ENCODE data around the gene ABAT.

ABAT gene

GRCh38 chr16:8674413-8675022, at the start of gene ABAT:
Gene ABAT, plus strand, starts transcription at chr16:8674617. Its CDS starts 61,123 bp downstream, at chr16:8735740.
- DNase-seq, result peak; percentile 80

- no peak for DNase-seq
Observed at GRCh38 chr16:8625491-8626087, 48.8 kb upstream of the ABAT start.

GRCh38 chr16:8626946-8627345, 47.5 kb upstream of the ABAT start:
- DNase-seq, result no peak

GRCh38 chr16:8627456-8627855, 47.0 kb upstream of the ABAT start:
- no peak for DNase-seq

GRCh38 chr16:8628981-8629725, 45.3 kb upstream of the ABAT start:
- no peak for DNase-seq

GRCh38 chr16:8630255-8630953, 44.0 kb upstream of the ABAT start:
- peak; percentile 53 for DNase-seq

- DNase-seq, result no peak
Observed at GRCh38 chr16:8631373-8631772, 43.0 kb upstream of the ABAT start.

- peak; percentile 14 for DNase-seq
Observed at GRCh38 chr16:8631818-8632465, 42.5 kb upstream of the ABAT start.

- DNase-seq, result peak; percentile 97
Observed at GRCh38 chr16:8632675-8633182, 41.7 kb upstream of the ABAT start.

- no peak for DNase-seq
Observed at GRCh38 chr16:8634991-8635736, 39.3 kb upstream of the ABAT start.

- no peak for DNase-seq
Observed at GRCh38 chr16:8639694-8640093, 34.7 kb upstream of the ABAT start.

- DNase-seq, result no peak
Observed at GRCh38 chr16:8641671-8642070, 32.7 kb upstream of the ABAT start.

GRCh38 chr16:8642146-8642545, 32.3 kb upstream of the ABAT start:
- no peak for DNase-seq

GRCh38 chr16:8644211-8645140, 29.9 kb upstream of the ABAT start:
- DNase-seq, result peak; percentile 74

GRCh38 chr16:8645141-8645521, 29.3 kb upstream of the ABAT start:
- no peak for DNase-seq

GRCh38 chr16:8645831-8646230, 28.6 kb upstream of the ABAT start:
- no peak for DNase-seq

- no peak for DNase-seq
Observed at GRCh38 chr16:8646326-8647053, 27.9 kb upstream of the ABAT start.

GRCh38 chr16:8647721-8648318, 26.6 kb upstream of the ABAT start:
- no peak for DNase-seq

- DNase-seq, result no peak
Observed at GRCh38 chr16:8648877-8649276, 25.5 kb upstream of the ABAT start.
